Hepatocyte (in vitro differentiated cells): ENCODE data around the gene ADAMTS19. TPM values are rescaled to one million over a fixed set of nuclear protein-coding genes. Genes with fewer than 3 reads are reported as not detected.

Experiments used
- DNase-seq: peaks from one replicate; pipeline ENCODE4 v3.0.0-alpha.2; 2016; ENCODE audit warnings: low spot score
- H2AFZ ChIP-seq: fragments of 200-600 bp; sonication (generic); 2 replicates; pipeline ENCODE4 v1.6.0; 2016; ENCODE audit warnings: antibody characterized with exemption, mild to moderate bottlenecking
- H3K27ac ChIP-seq: fragments of 200-600 bp; sonication (generic); 2 replicates; pipeline ENCODE4 v1.5.1; 2016; ENCODE audit warnings: mild to moderate bottlenecking
- H3K27me3 ChIP-seq: fragments of 200-600 bp; sonication (generic); 2 replicates; pipeline ENCODE4 v1.6.1; 2016
- H3K36me3 ChIP-seq: fragments of 200-600 bp; sonication (generic); replicated peaks from 2 replicates; pipeline ENCODE4 v1.5.1; 2016; ENCODE audit warnings: low read depth; ENCODE audit not compliant: insufficient read depth
- H3K4me1 ChIP-seq: fragments of 200-600 bp; sonication (generic); 2 replicates; pipeline ENCODE4 v1.5.1; 2016; ENCODE audit warnings: mild to moderate bottlenecking, moderate library complexity; ENCODE audit not compliant: insufficient read depth
- H3K4me2 ChIP-seq: fragments of 200-600 bp; sonication (generic); 2 replicates; pipeline ENCODE4 v1.6.0; 2016
- H3K4me3 ChIP-seq: fragments of 200-600 bp; sonication (generic); 2 replicates; pipeline ENCODE4 v1.5.1; 2016; ENCODE audit warnings: mild to moderate bottlenecking
- H3K79me2 ChIP-seq: fragments of 200-600 bp; sonication (generic); 2 replicates; pipeline ENCODE4 v1.6.0; 2017; ENCODE audit warnings: mild to moderate bottlenecking
- H3K9me2 ChIP-seq: fragments of 200-600 bp; sonication (generic); replicated peaks from 2 replicates; pipeline ENCODE4 v1.6.0; 2017; ENCODE audit warnings: mild to moderate bottlenecking; ENCODE audit not compliant: insufficient read depth
- H3K9me3 ChIP-seq: fragments of 200-600 bp; sonication (generic); 2 replicates; pipeline ENCODE4 v1.5.1; 2016; ENCODE audit warnings: low read depth, mild to moderate bottlenecking
- H4K20me1 ChIP-seq: fragments of 200-600 bp; sonication (generic); 2 replicates; pipeline ENCODE4 v1.6.0; 2016; ENCODE audit warnings: mild to moderate bottlenecking; ENCODE audit not compliant: insufficient read depth, poor library complexity, severe bottlenecking
- EZH2 ChIP-seq: fragments of 200-600 bp; sonication (generic); IDR thresholded peaks from 2 replicates; pipeline ENCODE4 v1.6.1; 2016; ENCODE audit warnings: antibody characterized with exemption, mild to moderate bottlenecking, borderline replicate concordance
- EZH2phosphoT487 ChIP-seq: fragments of 200-600 bp; sonication (generic); IDR thresholded peaks from one replicate; pipeline ENCODE4 v1.6.1; 2018; ENCODE audit warnings: antibody characterized with exemption, mild to moderate bottlenecking, low read depth, moderate library complexity; ENCODE audit not compliant: unreplicated experiment, severe bottlenecking
- WGBS: methylation state at CpG from one replicate; pipeline ENCODE4 v1.1.6; 2016; ENCODE audit warnings: low lambda C conversion rate; ENCODE audit errors: missing lambda C conversion rate; 5-methylcytosine and 5-hydroxymethylcytosine counted together
- polyA plus RNA-seq: library from polyadenylated mRNA; unstranded; fragments of >200 nt; fragmentation: Nextera tagmentation; extraction: Ambion mirVana; gene quantifications from 2 replicates; pipeline ENCODE4 v1.2.1, GENCODE V29; 2016
- total RNA-seq: library from RNA; depleted of rRNA; stranded (reverse); fragments of >200 nt; gene quantifications from 2 replicates; pipeline ENCODE4 v1.2.3, GENCODE V29; 2014
- TF ChIP-seq, protein P1 (sequence below): fragments of 200-600 bp; sonication (generic); IDR thresholded peaks from 2 replicates; pipeline ENCODE4 v1.5.1; 2016; ENCODE audit warnings: antibody characterized with exemption, mild to moderate bottlenecking; ENCODE audit not compliant: poor library complexity

The ADAMTS19 gene
- total and polyA plus RNA-seq, 2 experiments from 2014 or later: 1.8 to 5.0 TPM

DNA sequence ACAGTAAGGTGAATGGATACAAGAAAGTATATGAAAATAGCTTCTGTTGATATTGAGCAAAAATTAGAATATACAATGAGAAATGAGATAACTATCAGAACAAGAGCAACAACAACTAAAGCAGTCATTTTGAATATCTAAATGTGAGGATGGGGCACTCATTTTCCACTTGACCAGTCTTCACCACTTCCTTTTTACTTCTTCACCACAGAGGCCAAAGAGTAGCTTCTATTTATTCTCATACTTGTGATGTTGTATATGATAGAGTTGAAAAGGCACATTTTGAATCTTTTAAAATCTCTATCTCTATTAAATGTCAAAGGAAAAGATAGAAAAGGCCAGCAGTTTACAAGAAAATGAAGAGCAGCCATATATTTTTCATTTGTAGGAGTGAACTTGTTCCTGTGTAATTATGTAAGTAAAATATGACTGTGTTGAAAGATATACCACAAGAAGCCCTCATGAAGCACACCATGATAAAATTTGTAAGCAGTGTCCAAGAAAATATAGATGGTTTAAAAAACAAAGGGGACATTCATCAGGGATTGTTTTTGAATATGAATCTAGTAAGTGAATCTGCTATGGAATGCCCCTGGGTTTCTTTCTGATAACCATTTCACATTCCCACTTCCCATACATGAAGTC lies 39.2 kb downstream of the ADAMTS19 start:
- H3K4me3 ChIP-seq: no peak overlapping the region
- H3K36me3 ChIP-seq: no peaks in the 10 kb centered on the region
- TF ChIP-seq EZH2 (no peak), EZH2phosphoT487 (no peak)
- TF ChIP-seq, protein P1, sequence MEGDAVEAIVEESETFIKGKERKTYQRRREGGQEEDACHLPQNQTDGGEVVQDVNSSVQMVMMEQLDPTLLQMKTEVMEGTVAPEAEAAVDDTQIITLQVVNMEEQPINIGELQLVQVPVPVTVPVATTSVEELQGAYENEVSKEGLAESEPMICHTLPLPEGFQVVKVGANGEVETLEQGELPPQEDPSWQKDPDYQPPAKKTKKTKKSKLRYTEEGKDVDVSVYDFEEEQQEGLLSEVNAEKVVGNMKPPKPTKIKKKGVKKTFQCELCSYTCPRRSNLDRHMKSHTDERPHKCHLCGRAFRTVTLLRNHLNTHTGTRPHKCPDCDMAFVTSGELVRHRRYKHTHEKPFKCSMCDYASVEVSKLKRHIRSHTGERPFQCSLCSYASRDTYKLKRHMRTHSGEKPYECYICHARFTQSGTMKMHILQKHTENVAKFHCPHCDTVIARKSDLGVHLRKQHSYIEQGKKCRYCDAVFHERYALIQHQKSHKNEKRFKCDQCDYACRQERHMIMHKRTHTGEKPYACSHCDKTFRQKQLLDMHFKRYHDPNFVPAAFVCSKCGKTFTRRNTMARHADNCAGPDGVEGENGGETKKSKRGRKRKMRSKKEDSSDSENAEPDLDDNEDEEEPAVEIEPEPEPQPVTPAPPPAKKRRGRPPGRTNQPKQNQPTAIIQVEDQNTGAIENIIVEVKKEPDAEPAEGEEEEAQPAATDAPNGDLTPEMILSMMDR: no peak
- H3K4me2 ChIP-seq: no peak overlapping the region
- no peaks in the 10 kb centered on the region for H3K79me2 ChIP-seq
- no peaks in the 10 kb centered on the region for H3K4me1 ChIP-seq
- H3K9me2 ChIP-seq: no peaks in the 10 kb centered on the region
- H4K20me1 ChIP-seq: no peaks in the 10 kb centered on the region
- no peaks in the 10 kb centered on the region for H3K9me3 ChIP-seq
- no peaks in the 10 kb centered on the region for H3K27me3 ChIP-seq
- no peak overlapping the region for H3K27ac ChIP-seq
- DNase-seq: no peak
- H2AFZ ChIP-seq: no peak overlapping the region

GRCh38 chr5:129500101-129500500 lies 40.0 kb downstream of the ADAMTS19 start:
- Histone ChIP-seq H3K79me2 (no peaks in the 10 kb centered on the region), H3K27me3 (no peaks in the 10 kb centered on the region), H3K4me1 (no peaks in the 10 kb centered on the region), H3K9me2 (no peaks in the 10 kb centered on the region), H2AFZ (no peak overlapping the region), H3K4me2 (no peak overlapping the region), H3K36me3 (no peaks in the 10 kb centered on the region), H3K27ac (no peak overlapping the region), H3K4me3 (no peak overlapping the region), H4K20me1 (no peaks in the 10 kb centered on the region), H3K9me3 (no peaks in the 10 kb centered on the region)
- no peak for DNase-seq
- WGBS: 84% methylated on average over 3 of the region's 3 CpGs
- TF ChIP-seq EZH2phosphoT487 (no peak), EZH2 (no peak)
- TF ChIP-seq, protein P1: no peak

GRCh38 chr5:129506086-129506485 lies 46.0 kb downstream of the ADAMTS19 start:
- TF ChIP-seq EZH2phosphoT487 (no peak), EZH2 (no peak)
- TF ChIP-seq, protein P1: no peak
- no peak for DNase-seq
- Histone ChIP-seq H3K79me2 (no peaks in the 10 kb centered on the region), H3K4me1 (peaks cover 4% of the 10 kb centered on the region), H3K9me3 (no peaks in the 10 kb centered on the region), H3K36me3 (no peaks in the 10 kb centered on the region), H3K27me3 (no peaks in the 10 kb centered on the region), H3K9me2 (no peaks in the 10 kb centered on the region), H4K20me1 (no peaks in the 10 kb centered on the region), H3K27ac (no peak overlapping the region), H2AFZ (no peak overlapping the region), H3K4me2 (no peak overlapping the region), H3K4me3 (no peak overlapping the region)
- 68% methylated on average over 1 of the region's 1 CpG for WGBS

DNA sequence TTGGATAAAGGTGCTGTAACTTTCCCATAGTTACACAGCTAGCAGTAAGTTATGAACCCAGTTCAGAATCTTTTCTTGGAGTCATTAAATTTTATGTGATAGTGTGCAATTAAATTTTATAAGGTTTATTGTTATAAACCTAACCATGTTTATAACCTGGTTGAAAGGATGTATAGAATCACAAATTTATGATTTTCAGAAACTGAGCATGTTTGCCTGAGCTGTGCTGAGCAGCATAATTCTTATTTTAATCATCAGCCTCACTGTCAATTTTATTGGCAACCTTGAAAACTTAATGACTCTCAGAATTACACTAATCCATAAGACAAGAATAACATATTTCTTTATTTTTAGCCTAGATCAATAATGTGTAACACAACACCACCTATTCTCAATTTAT lies 46.9 kb downstream of the ADAMTS19 start:
- H3K9me2 ChIP-seq: no peaks in the 10 kb centered on the region
- no peak for TF ChIP-seq EZH2
- no peak for TF ChIP-seq EZH2phosphoT487
- TF ChIP-seq, protein P1: no peak
- H3K27me3 ChIP-seq: no peaks in the 10 kb centered on the region
- no peak overlapping the region for H3K4me2 ChIP-seq
- no peaks in the 10 kb centered on the region for H3K9me3 ChIP-seq
- DNase-seq: no peak
- H3K4me1 ChIP-seq: peaks cover 5% of the 10 kb centered on the region
- H3K27ac ChIP-seq: no peak overlapping the region
- no peak overlapping the region for H2AFZ ChIP-seq
- no peaks in the 10 kb centered on the region for H3K36me3 ChIP-seq
- H3K79me2 ChIP-seq: no peaks in the 10 kb centered on the region
- no peaks in the 10 kb centered on the region for H4K20me1 ChIP-seq
- no peak overlapping the region for H3K4me3 ChIP-seq
